ENCODE data around the gene RHD. TPM values are rescaled to one million over a fixed set of nuclear protein-coding genes. Genes with fewer than 3 reads are reported as not detected.
"Not testable (repeated sequence)": the region's sequence is repeated elsewhere in the genome, so short reads cannot be mapped to it uniquely, and the experiment has no call there.

RHD gene
- total RNA-seq (2014; rRNA removed) (not detected in 2 replicates), Bru-seq, nascent RNA (percentile 6 among the genes with signal in this experiment), BruChase-seq, experiment 1, labeled RNA remaining after a 6-hour chase (percentile 6 among the genes with signal in this experiment), BruChase-seq, experiment 2, labeled RNA remaining after a 2-hour chase (percentile 1 among the genes with signal in this experiment)
- long read RNA-seq, partial matches to known transcripts, result 0 of 6 reads
- long read RNA-seq, other reads (novel, unspliced or antisense), result 6 of 6 reads

- H3K27ac ChIP-seq (ENCODE audit: low read length); ATAC-seq; H4K20me1 ChIP-seq (ENCODE audit: low read length); H3K9me3 ChIP-seq (ENCODE audit: low read length); H3K4me1 ChIP-seq (ENCODE audit: insufficient read depth, low read length); H3K9me2 ChIP-seq (replicated peaks; ENCODE audit: low read length); H3K4me2 ChIP-seq (ENCODE audit: low read length); H3K36me3 ChIP-seq (ENCODE audit: low read depth, low read length); CTCF ChIA-PET; DNase-seq; H3F3A ChIP-seq (ENCODE audit: low read length, unreplicated experiment); BruUV-seq (replicated peaks); H3K9ac ChIP-seq (ENCODE audit: low read length); H2AFZ ChIP-seq (ENCODE audit: low read length); H3K4me3 ChIP-seq (ENCODE audit: low read length); H3K27me3 ChIP-seq (ENCODE audit: low read length); H3K79me2 ChIP-seq (ENCODE audit: low read length); intact Hi-C loops (cut with micrococcal nuclease); POLR2A ChIA-PET (ENCODE audit: unreplicated experiment): not testable (repeated sequence)
Measured at GRCh38 chr1:25272238-25272637, at the start of gene RHD. RHD (plus strand) TSS chr1:25272509; CDS start chr1:25272548, 39 bp downstream.

GRCh38 chr1:25222606-25223005 lies 49.7 kb upstream of the RHD start:
- Histone ChIP-seq H3K4me2 (ENCODE audit: low read length) (no peak overlapping the region), H3K9ac (ENCODE audit: low read length) (no peak overlapping the region), H2AFZ (ENCODE audit: low read length) (no peak overlapping the region), H3K79me2 (ENCODE audit: low read length) (no peaks in the 10 kb centered on the region), H3K9me2 (replicated peaks; ENCODE audit: low read length) (no peaks in the 10 kb centered on the region), H3K9me3 (ENCODE audit: low read length) (no peaks in the 10 kb centered on the region), H3K4me3 (ENCODE audit: low read length) (no peak overlapping the region), H4K20me1 (ENCODE audit: low read length) (no peaks in the 10 kb centered on the region), H3K36me3 (ENCODE audit: low read depth, low read length) (peaks cover 38% of the 10 kb centered on the region), H3K4me1 (ENCODE audit: insufficient read depth, low read length) (no peaks in the 10 kb centered on the region), H3K27ac (ENCODE audit: low read length) (no peak overlapping the region), H3K27me3 (ENCODE audit: low read length) (no peaks in the 10 kb centered on the region), H3F3A (ENCODE audit: low read length, unreplicated experiment) (no peaks in the 10 kb centered on the region)
- intact Hi-C loops (cut with micrococcal nuclease), result no loop called here
- BruUV-seq (replicated peaks), result TSS peak; percentile 16
- CTCF ChIA-PET, result no interaction called here
- POLR2A ChIA-PET (ENCODE audit: unreplicated experiment), result interaction anchor here (0.6 kb wide), 1 partner anchor 147 kb away, joined by 3 read pairs; no protein-coding TSS in a partner anchor
- ATAC-seq, result no peak
- no peak for TF ChIP-seq EZH2phosphoT487 (IDR thresholded peaks at IDR 0.05; ENCODE audit: borderline replicate concordance, low read length)
- TF ChIP-seq CTCF (conservative IDR thresholded peaks at IDR 0.05; ENCODE audit: low read depth, low read length), result no peak
- TF ChIP-seq EZH2 (IDR thresholded peaks at IDR 0.05; ENCODE audit: low read length, unreplicated experiment), result no peak
- no peak for DNase-seq

- no peaks in the 10 kb centered on the region for H3K79me2 ChIP-seq (ENCODE audit: low read length)
- no peak overlapping the region for H3K9ac ChIP-seq (ENCODE audit: low read length)
- no peak overlapping the region for H3K4me3 ChIP-seq (ENCODE audit: low read length)
- no peaks in the 10 kb centered on the region for H3K9me2 ChIP-seq (replicated peaks; ENCODE audit: low read length)
- H3K4me2 ChIP-seq (ENCODE audit: low read length), result no peak overlapping the region
- ATAC-seq (peak; percentile 27; the same call in 1 of the 2 replicates), DNase-seq (peak; percentile 6)
- 0 out of 2 replicates have a peak, but pooled peaks cover 5% of the 10 kb centered on the region for H3K4me1 ChIP-seq (ENCODE audit: insufficient read depth, low read length)
- no peaks in the 10 kb centered on the region for H3K27me3 ChIP-seq (ENCODE audit: low read length)
- no peaks in the 10 kb centered on the region for H3F3A ChIP-seq (ENCODE audit: low read length, unreplicated experiment)
- TF ChIP-seq EZH2 (IDR thresholded peaks at IDR 0.05; ENCODE audit: low read length, unreplicated experiment), result no peak
- TF ChIP-seq CTCF (conservative IDR thresholded peaks at IDR 0.05; ENCODE audit: low read depth, low read length), result no peak
- no peak for TF ChIP-seq EZH2phosphoT487 (IDR thresholded peaks at IDR 0.05; ENCODE audit: borderline replicate concordance, low read length)
- intact Hi-C loops (cut with micrococcal nuclease), result no loop called here
- no peak overlapping the region for H3K27ac ChIP-seq (ENCODE audit: low read length)
- H4K20me1 ChIP-seq (ENCODE audit: low read length), result no peaks in the 10 kb centered on the region
- H3K36me3 ChIP-seq (ENCODE audit: low read depth, low read length), result peaks cover 43% of the 10 kb centered on the region
- ChIA-PET POLR2A (ENCODE audit: unreplicated experiment) (interaction anchor here (0.6 kb wide), 1 partner anchor 148 kb away, joined by 3 read pairs; no protein-coding TSS in a partner anchor), CTCF (no interaction called here)
- no peaks in the 10 kb centered on the region for H3K9me3 ChIP-seq (ENCODE audit: low read length)
- no peak overlapping the region for H2AFZ ChIP-seq (ENCODE audit: low read length)
- no TSS peak for BruUV-seq (replicated peaks)
Measured at GRCh38 chr1:25223471-25223870, 48.8 kb upstream of the RHD start.
